Activated B cell treated with CpG ODN at 0.5 μM for 24 hours (primary cell): ENCODE measurements around the gene SLC44A2. TPM values are rescaled to one million over a fixed set of nuclear protein-coding genes. Genes with fewer than 3 reads are reported as not detected.

ENCODE experiments used
- ATAC-seq: fragments of 200-7000 bp; cut with Tn5 transposase; one replicate; pipeline ENCODE4 v1.10.0; 2021; ENCODE audit warnings: low read depth, mild to moderate bottlenecking, moderate library complexity
- CTCF ChIA-PET: fragments of 350-600 bp; sonication (Branson Sonifier 250); formaldehyde crosslinking; loops from one replicate; lab custom pipeline; 2021; ENCODE audit warnings: antibody characterized with exemption; lab: Charles Lee
- POLR2A ChIA-PET: fragments of 350-600 bp; sonication (Branson Sonifier 250); formaldehyde crosslinking; loops from one replicate; lab custom pipeline; 2021; ENCODE audit warnings: antibody characterized with exemption; lab: Charles Lee
- DNase-seq: peaks from one replicate; pipeline ENCODE4 v3.0.0; 2022
- H3K27ac Mint-ChIP-seq: one replicate; pipeline ENCODE4 v1.8.0; 2020; ENCODE audit warnings: mixed read lengths
- H3K27me3 Mint-ChIP-seq: one replicate; pipeline ENCODE4 v1.8.0; 2021; ENCODE audit warnings: mixed read lengths
- H3K36me3 Mint-ChIP-seq: one replicate; pipeline ENCODE4 v1.8.0; 2021; ENCODE audit warnings: low read depth, mixed read lengths
- H3K4me1 Mint-ChIP-seq: one replicate; pipeline ENCODE4 v1.8.0; 2021; ENCODE audit warnings: mixed read lengths
- H3K4me3 Mint-ChIP-seq: one replicate; pipeline ENCODE4 v1.8.0; 2020; ENCODE audit warnings: mild to moderate bottlenecking, mixed read lengths
- H3K9me3 Mint-ChIP-seq: one replicate; pipeline ENCODE4 v1.8.0; 2020; ENCODE audit warnings: mixed read lengths
- CTCF ChIP-seq: fragments of 200-600 bp; IDR thresholded peaks from one replicate; pipeline ENCODE4 v1.8.0; 2022; ENCODE audit warnings: antibody characterized with exemption, mild to moderate bottlenecking
- intact Hi-C: fragments of 100-400 bp; cut with micrococcal nuclease; formaldehyde crosslinking; loops from one replicate; pipeline ENCODE4 v1.15.1; 2024
- total RNA-seq: library from RNA; stranded (reverse); gene quantifications from 2 replicates; pipeline ENCODE4 v1.2.3, GENCODE V29; 2022

The SLC44A2 gene
- total RNA-seq, 1 donor from 2014 or later = 213 TPM

GRCh38 chr19:10643172-10643967, 18.0 kb downstream of the SLC44A2 start:
- POLR2A ChIA-PET = interaction anchor here (0.6 to 3.2 kb wide), 10 partner anchors 10 to 953 kb away, joined by 3 to 68 read pairs (median 4); partner anchors contain the start of gene QTRT1
- Mint-ChIP-seq H3K27me3 (no peaks in the 10 kb centered on the region), H3K36me3 (peaks cover 50% of the 10 kb centered on the region), H3K27ac (peak overlapping the region; percentile 84), H3K4me3 (no peak overlapping the region), H3K4me1 (peaks cover 29% of the 10 kb centered on the region), H3K9me3 (no peaks in the 10 kb centered on the region)
- no peak for DNase-seq
- intact Hi-C loops = no loop called here
- TF ChIP-seq CTCF = no peak
- CTCF ChIA-PET = interaction anchor here (0.7 to 13.5 kb wide), 10 partner anchors 10 to 237 kb away, joined by 3 to 353 read pairs (median 6); no protein-coding TSS in a partner anchor
- no peak for ATAC-seq

- Mint-ChIP-seq H3K9me3 (no peaks in the 10 kb centered on the region), H3K36me3 (peaks cover 48% of the 10 kb centered on the region), H3K27ac (peak overlapping the region; percentile 84), H3K27me3 (no peaks in the 10 kb centered on the region), H3K4me1 (peaks cover 28% of the 10 kb centered on the region), H3K4me3 (no peak overlapping the region)
- POLR2A ChIA-PET = interaction anchor here (0.6 to 3.2 kb wide), 9 partner anchors 10 to 953 kb away, joined by 3 to 68 read pairs (median 4); partner anchors contain the start of gene QTRT1
- CTCF ChIA-PET = interaction anchor here (0.7 to 13.5 kb wide), 16 partner anchors 8 to 237 kb away, joined by 3 to 353 read pairs (median 5); no protein-coding TSS in a partner anchor
- DNase-seq (no peak), ATAC-seq (no peak)
- intact Hi-C loops = loop anchor here (1.0 kb wide), 2 partner anchors 40 to 63 kb away; no protein-coding TSS in a partner anchor
- no peak for TF ChIP-seq CTCF
Measured at GRCh38 chr19:10643968-10644259, 18.6 kb downstream of the SLC44A2 start.

- CTCF ChIA-PET = interaction anchor here (0.7 to 13.5 kb wide), 22 partner anchors 9 to 238 kb away, joined by 3 to 353 read pairs (median 4); partner anchors contain the start of gene QTRT1
- POLR2A ChIA-PET = interaction anchor here (0.5 to 3.2 kb wide), 14 partner anchors 9 to 952 kb away, joined by 3 to 68 read pairs (median 4); partner anchors contain the start of genes ATG4D, DNM2, KEAP1 and QTRT1
- Mint-ChIP-seq H3K36me3 (peaks cover 43% of the 10 kb centered on the region), H3K9me3 (no peaks in the 10 kb centered on the region), H3K27ac (peak overlapping the region; percentile 84), H3K27me3 (no peaks in the 10 kb centered on the region), H3K4me1 (peaks cover 23% of the 10 kb centered on the region), H3K4me3 (no peak overlapping the region)
- DNase-seq (peak; percentile 80), ATAC-seq (peak; percentile 82)
- intact Hi-C loops = loop anchor here (1.0 kb wide), 2 partner anchors 40 to 63 kb away; no protein-coding TSS in a partner anchor
- peak; percentile 66 for TF ChIP-seq CTCF
Measured at GRCh38 chr19:10644260-10645007, 19.1 kb downstream of the SLC44A2 start.

GRCh38 chr19:10646456-10647159, 21.3 kb downstream of the SLC44A2 start:
- Mint-ChIP-seq H3K4me3 (no peak overlapping the region), H3K4me1 (peaks cover 18% of the 10 kb centered on the region), H3K27ac (no peak overlapping the region), H3K9me3 (no peaks in the 10 kb centered on the region), H3K27me3 (no peaks in the 10 kb centered on the region), H3K36me3 (peaks cover 29% of the 10 kb centered on the region)
- DNase-seq = no peak
- ChIA-PET CTCF (interaction anchor here (0.6 to 13.5 kb wide), 8 partner anchors 12 to 135 kb away, joined by 3 to 353 read pairs (median 4); no protein-coding TSS in a partner anchor), POLR2A (interaction anchor here (0.5 to 3.0 kb wide), 7 partner anchors 9 to 148 kb away, joined by 3 to 68 read pairs (median 4); no protein-coding TSS in a partner anchor)
- intact Hi-C loops = no loop called here
- TF ChIP-seq CTCF = no peak
- no peak for ATAC-seq
